Endothelial cell (in vitro differentiated cells): ENCODE results near the gene IBA57. TPM values are rescaled to one million over a fixed set of nuclear protein-coding genes. Genes with fewer than 3 reads are reported as not detected.

Experiments used
- DNase-seq: peaks from one replicate; pipeline ENCODE4 v3.0.0; 2021; ENCODE audit warnings: low spot score
- H3K27ac Mint-ChIP-seq: one replicate; pipeline ENCODE4 v1.8.0; 2021; ENCODE audit warnings: mixed read lengths, inconsistent platforms; ENCODE audit not compliant: unreplicated experiment
- H3K27me3 Mint-ChIP-seq: one replicate; pipeline ENCODE4 v1.8.0; 2021; ENCODE audit warnings: mild to moderate bottlenecking, moderate library complexity, mixed read lengths, inconsistent platforms; ENCODE audit not compliant: unreplicated experiment
- H3K36me3 Mint-ChIP-seq: one replicate; pipeline ENCODE4 v1.8.0; 2021; ENCODE audit warnings: mild to moderate bottlenecking, low read depth, mixed read lengths, inconsistent platforms; ENCODE audit not compliant: unreplicated experiment
- H3K4me1 Mint-ChIP-seq: one replicate; pipeline ENCODE4 v1.8.0; 2021; ENCODE audit warnings: mild to moderate bottlenecking, mixed read lengths, inconsistent platforms; ENCODE audit not compliant: unreplicated experiment
- H3K4me3 Mint-ChIP-seq: one replicate; pipeline ENCODE4 v1.8.0; 2021; ENCODE audit warnings: mild to moderate bottlenecking, mixed read lengths, inconsistent platforms; ENCODE audit not compliant: unreplicated experiment
- H3K9me3 Mint-ChIP-seq: one replicate; pipeline ENCODE4 v1.8.0; 2021; ENCODE audit warnings: mixed read lengths, inconsistent platforms; ENCODE audit not compliant: unreplicated experiment
- total RNA-seq: library from RNA; stranded (reverse); fragmentation: NEBNext Ultra II Directional; extraction: Animal tissue kit (Norgen Biotek cat#: 25700); gene quantifications from one replicate; pipeline ENCODE4 v1.2.1, GENCODE V29; 2021; ENCODE audit not compliant: unreplicated experiment
- TF ChIP-seq, protein P1 (sequence below): fragments of 200-600 bp; sonication (generic); IDR thresholded peaks from one replicate; pipeline ENCODE4 v1.5.0; 2021; ENCODE audit warnings: antibody characterized with exemption; ENCODE audit not compliant: unreplicated experiment

IBA57 gene
- total RNA-seq, 1 donor from 2014 or later: 11.5 TPM

DNA sequence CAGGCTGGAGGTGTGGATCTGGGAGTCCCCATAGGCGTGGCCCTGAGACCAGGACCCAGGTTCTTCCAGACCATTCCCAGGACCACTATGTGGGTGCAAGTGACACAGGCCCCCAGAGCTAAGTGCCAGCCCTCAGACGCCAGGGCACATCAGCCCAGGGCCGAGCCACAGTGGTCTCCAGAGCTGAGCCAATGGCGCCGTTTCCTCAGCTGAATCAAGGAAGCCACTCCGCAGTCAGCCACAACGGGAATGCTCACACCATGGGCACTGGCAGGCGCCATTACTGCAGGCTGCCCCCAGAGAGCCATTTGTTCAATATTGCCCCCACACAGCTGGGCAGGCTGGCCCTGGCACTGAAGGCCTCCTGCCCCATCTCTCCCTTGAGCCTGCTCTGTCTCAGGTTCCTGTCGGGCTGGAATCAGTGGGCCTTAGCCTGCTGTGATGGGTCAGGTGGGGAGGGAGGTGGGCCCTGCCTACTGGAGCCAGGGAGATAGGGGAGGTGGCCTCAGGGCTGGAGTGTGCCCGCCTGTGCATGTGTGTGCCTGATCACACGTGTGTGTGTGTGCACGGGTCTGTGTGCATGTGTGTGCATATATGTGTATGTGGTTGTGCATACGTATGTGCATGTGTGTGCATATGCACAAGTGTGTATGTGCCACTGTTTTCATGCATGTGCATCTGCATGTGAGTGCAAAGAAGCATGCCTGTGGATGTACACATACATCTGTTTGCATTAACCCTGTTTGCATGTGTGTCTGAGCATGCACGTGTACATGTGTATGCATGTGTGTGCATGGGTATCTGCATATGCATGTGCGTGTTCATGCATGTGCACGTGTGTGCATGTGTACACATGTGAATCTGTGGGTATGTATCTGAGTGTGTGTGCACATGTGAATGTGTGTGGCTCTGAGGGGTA, 9.7 kb upstream of the IBA57 start:
- no peak for DNase-seq
- Mint-ChIP-seq H3K36me3 (no peaks in the 10 kb centered on the region), H3K4me1 (peaks cover 13% of the 10 kb centered on the region), H3K27ac (no peak overlapping the region), H3K27me3 (peaks cover 7% of the 10 kb centered on the region), H3K4me3 (no peak overlapping the region), H3K9me3 (no peaks in the 10 kb centered on the region)
- TF ChIP-seq, protein P1, sequence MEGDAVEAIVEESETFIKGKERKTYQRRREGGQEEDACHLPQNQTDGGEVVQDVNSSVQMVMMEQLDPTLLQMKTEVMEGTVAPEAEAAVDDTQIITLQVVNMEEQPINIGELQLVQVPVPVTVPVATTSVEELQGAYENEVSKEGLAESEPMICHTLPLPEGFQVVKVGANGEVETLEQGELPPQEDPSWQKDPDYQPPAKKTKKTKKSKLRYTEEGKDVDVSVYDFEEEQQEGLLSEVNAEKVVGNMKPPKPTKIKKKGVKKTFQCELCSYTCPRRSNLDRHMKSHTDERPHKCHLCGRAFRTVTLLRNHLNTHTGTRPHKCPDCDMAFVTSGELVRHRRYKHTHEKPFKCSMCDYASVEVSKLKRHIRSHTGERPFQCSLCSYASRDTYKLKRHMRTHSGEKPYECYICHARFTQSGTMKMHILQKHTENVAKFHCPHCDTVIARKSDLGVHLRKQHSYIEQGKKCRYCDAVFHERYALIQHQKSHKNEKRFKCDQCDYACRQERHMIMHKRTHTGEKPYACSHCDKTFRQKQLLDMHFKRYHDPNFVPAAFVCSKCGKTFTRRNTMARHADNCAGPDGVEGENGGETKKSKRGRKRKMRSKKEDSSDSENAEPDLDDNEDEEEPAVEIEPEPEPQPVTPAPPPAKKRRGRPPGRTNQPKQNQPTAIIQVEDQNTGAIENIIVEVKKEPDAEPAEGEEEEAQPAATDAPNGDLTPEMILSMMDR: no peak

- Mint-ChIP-seq H3K27me3 (peaks cover 7% of the 10 kb centered on the region), H3K9me3 (no peaks in the 10 kb centered on the region), H3K4me1 (peaks cover 14% of the 10 kb centered on the region), H3K4me3 (no peak overlapping the region), H3K36me3 (no peaks in the 10 kb centered on the region), H3K27ac (no peak overlapping the region)
- TF ChIP-seq, protein P1: no peak
- DNase-seq: no peak
These were observed 9.1 kb upstream of the IBA57 start for GRCh38 chr1:228156515-228156881.

GRCh38 chr1:228156941-228157728, 8.5 kb upstream of the IBA57 start:
- TF ChIP-seq, protein P1: no peak
- Mint-ChIP-seq H3K27me3 (peaks cover 7% of the 10 kb centered on the region), H3K4me1 (peaks cover 20% of the 10 kb centered on the region), H3K4me3 (no peak overlapping the region), H3K36me3 (no peaks in the 10 kb centered on the region), H3K9me3 (no peaks in the 10 kb centered on the region), H3K27ac (no peak overlapping the region)
- no peak for DNase-seq

DNA sequence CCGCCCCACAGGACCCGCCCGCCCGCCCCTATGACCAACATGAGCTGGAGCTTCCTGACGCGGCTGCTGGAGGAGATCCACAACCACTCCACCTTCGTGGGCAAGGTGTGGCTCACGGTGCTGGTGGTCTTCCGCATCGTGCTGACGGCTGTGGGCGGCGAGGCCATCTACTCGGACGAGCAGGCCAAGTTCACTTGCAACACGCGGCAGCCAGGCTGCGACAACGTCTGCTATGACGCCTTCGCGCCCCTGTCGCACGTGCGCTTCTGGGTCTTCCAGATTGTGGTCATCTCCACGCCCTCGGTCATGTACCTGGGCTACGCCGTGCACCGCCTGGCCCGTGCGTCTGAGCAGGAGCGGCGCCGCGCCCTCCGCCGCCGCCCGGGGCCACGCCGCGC, 7.9 kb upstream of the IBA57 start:
- Mint-ChIP-seq H3K4me1 (peaks cover 23% of the 10 kb centered on the region), H3K4me3 (no peak overlapping the region), H3K9me3 (no peaks in the 10 kb centered on the region), H3K36me3 (no peaks in the 10 kb centered on the region), H3K27me3 (peaks cover 7% of the 10 kb centered on the region), H3K27ac (no peak overlapping the region)
- no peak for DNase-seq
- TF ChIP-seq, protein P1: no peak
